D341Med (cell line): ENCODE measurements around the gene TBCK.
"Not testable (repeated sequence)": the region's sequence is repeated elsewhere in the genome, so short reads cannot be mapped to it uniquely, and the experiment has no call there.

Experiments
- DNase-seq: peaks from one replicate; pipeline ENCODE4 v3.0.0; 2012; ENCODE audit warnings: low spot score

Gene TBCK

DNA sequence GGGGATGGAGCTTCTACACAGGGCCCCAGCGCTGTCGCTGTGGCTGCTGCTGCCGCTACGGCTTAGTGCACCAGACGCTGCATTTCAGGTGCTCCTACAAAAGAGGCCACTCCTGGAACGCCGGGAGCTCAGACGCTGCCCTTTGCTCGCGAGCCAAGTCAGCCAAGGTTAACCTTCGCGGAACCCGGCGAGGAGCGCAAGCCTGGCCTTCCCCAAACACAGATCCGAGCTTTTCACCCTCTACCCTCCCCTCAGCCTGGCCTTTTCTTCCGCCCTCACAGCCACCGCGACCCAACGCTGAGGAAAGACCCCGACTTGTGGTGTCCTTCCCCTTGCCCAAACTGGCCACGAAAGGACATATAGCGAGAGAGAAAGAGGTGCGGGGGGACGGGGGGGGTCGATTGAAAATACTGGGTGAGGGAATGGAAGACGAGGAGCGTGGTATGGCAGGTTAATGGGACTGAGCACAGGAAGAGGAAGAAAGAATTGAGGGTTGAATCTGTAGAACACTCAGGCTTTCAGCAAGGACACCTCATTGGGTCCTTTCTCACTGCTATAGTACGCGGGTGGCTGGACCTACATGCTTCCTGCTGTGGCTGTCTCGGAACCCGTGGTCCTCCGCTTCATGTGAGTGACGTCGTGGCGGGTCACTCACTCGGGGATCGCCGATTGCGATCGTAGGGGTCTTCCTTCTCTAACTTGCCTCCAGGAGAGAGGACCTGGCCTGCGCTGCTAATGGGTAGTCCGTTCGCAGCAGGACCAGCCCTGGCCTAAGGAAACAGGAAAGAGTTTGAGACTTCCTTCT is at the start of gene TBCK, which contains the start of gene AIMP1:
TBCK (minus strand) TSS at position 242 of the 805 bp plus-strand sequence. CDS start 7,249 bp downstream, outside the sequence.
AIMP1 (plus strand) TSS at position 583 of the 805 bp plus-strand sequence. CDS start 8,460 bp downstream, outside the sequence.
- peak; percentile 85 for DNase-seq

GRCh38 chr4:106365613-106366012 is 49.6 kb upstream of the TBCK start:
- no peak for DNase-seq

GRCh38 chr4:106364282-106364681 is 48.3 kb upstream of the TBCK start:
- DNase-seq, result no peak

- DNase-seq, result no peak
Measured at GRCh38 chr4:106362086-106362825, 46.2 kb upstream of the TBCK start.

GRCh38 chr4:106358899-106359298 is 42.9 kb upstream of the TBCK start:
- DNase-seq, result no peak

DNA sequence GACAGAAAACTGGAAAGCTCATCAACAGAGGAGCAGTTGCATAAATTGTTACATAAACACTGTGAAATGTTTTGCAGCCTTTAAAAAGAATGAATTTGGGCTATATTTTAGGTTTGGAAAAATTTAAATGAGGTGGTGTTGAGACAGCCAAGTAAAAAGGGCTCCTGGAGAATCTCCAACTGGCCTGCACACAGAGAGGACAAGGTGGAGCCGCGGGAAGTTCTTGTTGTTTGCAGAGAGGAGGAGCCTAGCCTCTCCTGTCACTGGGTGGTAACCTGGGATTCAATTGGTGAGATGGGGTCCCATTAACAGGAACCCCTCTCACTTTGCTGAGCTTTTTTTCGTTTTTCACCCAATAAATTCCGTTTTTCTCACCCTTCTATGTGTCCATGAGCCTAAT is 39.2 kb upstream of the TBCK start:
- no peak for DNase-seq

DNA sequence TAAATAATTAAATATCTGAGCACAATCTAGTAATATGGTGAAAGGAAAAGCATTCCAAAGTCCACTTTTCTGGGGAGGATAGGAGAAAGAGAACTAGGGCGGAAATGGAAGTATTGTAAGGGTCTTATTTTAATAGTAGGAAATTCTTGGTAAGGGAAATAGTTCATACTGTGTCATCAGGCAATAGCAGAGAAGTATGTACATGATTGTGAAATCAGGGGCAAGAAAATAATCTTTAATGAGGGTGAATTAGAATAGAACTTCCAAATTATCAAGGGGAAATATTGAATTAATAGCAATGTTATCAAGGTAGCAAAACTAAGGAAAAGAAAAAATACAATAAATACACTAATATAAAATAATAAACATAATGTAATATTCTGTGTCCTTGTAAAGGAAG is 37.8 kb upstream of the TBCK start:
- DNase-seq, result no peak

GRCh38 chr4:106351016-106351415 is 35.0 kb upstream of the TBCK start:
- no peak for DNase-seq

DNA sequence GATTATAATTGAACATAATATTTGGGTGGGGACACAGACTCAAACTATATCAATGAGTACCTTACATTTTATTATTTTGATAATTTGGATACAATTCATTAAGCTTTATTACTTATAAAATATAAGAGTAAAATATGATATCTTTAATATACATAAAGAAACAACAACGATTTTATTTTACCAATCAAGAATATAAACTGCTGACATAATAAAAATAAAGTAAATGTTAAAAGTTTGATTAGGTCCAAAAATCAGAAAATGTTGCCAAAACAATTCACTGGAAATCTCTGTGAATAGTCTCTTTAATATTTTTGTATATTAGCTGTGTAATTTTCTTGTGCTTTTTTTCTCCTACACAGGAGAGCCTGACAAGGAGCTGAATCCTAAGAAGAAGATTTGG is 31.2 kb upstream of the TBCK start:
- no peak for DNase-seq

DNA sequence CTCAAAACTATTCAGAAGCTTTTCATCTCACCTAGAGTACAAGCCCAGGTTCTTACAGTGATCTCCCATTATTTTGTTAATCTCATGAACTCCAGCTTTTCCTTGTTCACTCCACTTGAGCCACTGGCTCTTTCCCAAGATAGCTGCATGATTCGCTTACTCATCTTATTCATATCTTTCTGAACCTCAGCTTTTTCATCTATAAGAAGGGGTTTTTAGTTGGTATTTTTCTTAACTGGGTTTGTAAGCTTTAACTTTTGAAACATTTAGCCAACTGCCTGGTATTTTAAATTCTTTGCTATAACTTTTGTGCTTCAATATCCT is 28.6 kb upstream of the TBCK start:
- DNase-seq, result no peak

GRCh38 chr4:106343865-106344646 is 28.0 kb upstream of the TBCK start:
- DNase-seq, result no peak

DNA sequence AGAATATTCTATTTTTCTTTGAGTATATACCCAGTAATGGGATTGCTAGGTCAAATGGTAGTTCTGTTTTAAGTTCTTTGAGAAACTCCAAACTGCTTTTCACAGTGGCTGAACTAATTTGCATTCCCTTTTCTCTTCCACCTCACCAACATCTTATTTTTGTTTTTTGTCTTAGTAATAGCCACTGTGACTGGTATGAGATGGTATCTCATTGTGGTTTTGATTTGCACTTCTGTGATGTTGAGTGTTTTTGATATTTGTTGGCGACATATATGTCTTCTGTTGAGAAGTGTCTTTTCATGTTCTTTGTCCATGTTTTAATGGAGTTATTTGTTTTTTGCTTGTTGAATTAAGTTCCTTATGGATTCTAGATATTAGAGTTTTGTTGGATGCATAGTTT is 24.8 kb upstream of the TBCK start:
- no peak for DNase-seq

DNA sequence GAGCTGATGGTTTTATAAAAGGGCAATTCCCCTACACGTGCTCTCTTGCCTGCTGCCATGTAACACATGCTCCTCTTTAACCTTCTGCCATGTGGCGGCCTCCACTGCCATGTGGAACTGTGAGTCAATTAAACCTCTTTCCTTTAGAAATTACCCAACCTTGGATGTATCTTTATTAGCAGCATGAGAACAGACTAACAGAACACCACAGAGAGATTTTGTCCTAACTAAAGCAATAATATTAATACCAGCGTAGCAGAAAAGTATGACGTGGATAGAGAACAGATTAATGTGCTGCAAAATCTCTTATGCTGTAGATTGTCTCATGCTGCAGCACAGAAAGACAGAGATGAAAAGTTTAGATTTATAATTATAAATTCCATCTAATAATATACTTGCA is 23.4 kb upstream of the TBCK start:
- DNase-seq, result no peak

DNA sequence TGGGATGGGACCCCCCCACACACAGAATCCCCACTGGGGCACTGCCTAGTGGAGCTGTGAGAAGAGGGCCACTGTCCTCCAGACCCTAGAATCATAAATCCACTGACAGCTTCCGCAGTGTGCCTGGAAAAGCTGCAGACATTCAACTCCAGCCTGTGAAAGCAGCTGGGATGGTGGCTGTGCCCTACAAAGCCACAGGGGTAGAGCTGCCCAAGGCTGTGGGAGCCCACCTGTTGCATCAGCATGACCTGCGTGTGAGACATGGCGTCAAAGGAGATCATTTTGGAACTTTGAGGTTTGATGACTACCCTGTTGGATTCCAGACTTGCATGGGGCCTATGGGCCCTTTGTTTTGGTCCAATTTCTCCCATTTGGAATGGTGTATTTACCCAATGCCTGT is 22.7 kb upstream of the TBCK start:
- no peak for DNase-seq

- DNase-seq, result no peak
Measured at GRCh38 chr4:106337916-106338315, 21.9 kb upstream of the TBCK start.

DNA sequence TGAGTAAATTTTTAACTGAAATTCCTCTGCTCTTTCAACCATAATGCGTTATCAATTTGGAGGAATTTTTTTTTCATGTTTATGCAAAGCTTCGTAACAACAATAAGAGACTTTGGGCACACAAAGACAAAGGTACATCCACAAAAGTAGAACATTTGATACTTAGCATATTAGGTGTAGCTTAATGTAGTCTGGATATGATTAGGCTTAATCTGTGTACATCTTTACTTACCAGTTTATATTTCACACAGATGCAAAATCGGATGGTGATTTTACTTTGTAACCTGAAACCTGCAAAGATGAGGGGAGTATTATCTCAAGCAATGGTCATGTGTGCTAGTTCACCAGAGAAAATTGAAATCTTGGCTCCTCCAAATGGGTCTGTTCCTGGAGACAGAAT is 20.6 kb upstream of the TBCK start:
- DNase-seq, result no peak

DNA sequence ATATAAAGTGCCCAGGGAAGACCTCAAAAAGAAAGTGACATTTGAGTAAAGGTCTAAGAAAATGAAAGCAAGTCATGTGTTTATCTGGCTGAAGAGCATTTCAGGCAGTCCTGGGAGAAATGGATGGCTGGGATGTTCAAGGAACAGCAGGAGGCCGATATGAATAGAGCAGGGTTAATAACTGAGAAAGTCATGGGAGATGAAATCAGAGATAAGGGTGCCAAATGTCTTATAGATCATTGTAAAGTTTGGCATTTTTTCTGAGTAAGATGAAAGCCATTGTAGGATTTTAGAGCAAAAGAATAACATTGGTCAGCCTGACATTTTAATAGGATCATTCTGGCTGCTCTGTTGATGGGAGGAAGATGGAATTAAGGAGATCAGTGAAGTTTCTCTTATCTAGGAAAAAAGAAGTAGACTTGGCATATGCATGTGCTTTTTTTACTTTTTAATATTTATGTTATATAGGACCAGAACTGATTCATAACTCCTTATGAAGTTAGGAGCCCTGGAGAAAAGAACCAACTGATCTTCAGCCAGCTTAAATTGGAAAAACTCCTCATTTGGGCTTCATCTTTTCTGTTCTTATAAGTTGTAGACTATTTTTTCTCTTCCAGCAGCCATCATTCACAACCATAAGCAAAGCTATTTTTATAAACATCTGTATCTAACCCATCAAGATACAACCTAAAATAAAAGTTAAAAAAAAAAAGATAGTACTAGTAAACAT is 18.9 kb upstream of the TBCK start:
- DNase-seq, result no peak

DNA sequence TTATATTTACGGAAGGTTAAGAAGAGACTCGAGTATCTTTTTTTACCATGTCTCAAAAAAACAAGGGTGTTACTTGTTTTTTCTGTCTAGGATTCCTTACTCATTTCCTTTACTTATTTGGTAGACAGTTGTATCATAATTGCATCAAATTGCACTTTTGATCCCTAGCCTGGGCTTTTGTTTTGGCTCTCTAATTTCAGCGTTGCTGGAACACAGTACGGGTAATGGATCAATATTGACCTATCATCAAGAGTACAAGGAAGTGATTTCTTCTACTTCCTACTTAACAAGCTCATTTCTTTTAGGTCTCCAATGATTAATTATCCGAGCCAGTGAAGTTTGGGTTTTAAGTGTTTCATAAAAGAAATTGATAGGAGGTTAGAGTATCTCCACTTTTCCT is 17.2 kb upstream of the TBCK start:
- DNase-seq, result no peak

DNA sequence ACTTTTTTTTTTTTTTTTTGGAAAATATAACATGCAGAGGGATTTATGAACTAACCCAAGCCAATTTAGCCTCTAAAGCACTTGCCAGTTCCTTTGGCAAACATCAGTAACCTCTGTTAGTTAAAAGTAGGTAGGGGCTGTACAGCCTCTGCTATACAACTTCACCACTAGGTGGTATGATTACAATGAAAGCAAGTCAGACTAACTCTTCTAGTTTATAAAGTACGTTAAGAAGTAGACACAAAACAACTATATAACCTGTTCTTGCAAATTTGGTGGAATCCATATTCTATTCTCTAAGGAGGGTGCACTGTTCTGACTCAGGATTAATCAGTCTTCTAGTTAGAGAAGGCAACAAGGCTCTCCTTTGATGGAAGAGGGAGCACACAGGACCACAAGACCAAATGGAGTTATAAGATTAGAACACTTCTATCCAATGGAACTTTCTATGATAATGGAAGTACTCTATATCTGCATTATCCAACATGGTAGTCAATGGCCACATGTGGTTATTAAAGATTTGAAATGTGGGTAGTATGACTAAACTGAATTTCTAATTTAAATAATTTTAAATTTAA is 13.1 kb upstream of the TBCK start:
- peak; percentile 47 for DNase-seq

GRCh38 chr4:106325800-106326199 is 9.8 kb upstream of the TBCK start:
- DNase-seq, result no peak

- DNase-seq, result no peak
Measured at GRCh38 chr4:106323119-106323518, 7.1 kb upstream of the TBCK start.

- DNase-seq, result not testable (repeated sequence)
Measured at GRCh38 chr4:106321814-106322213, 5.8 kb upstream of the TBCK start.
